Gastrocnemius medialis (tissue), 4 donors: ENCODE results near the gene EIF5AL1.
"Not testable (repeated sequence)": the region's sequence is repeated elsewhere in the genome, so short reads cannot be mapped to it uniquely, and the experiment has no call there.

Source experiments
- POLR2A ChIP-seq, 2 donors: fragments of 450-650 bp; IDR thresholded peaks; one replicate each; pipeline ENCODE4 v1.6.1; 2017; ENCODE audit warnings: antibody characterized with exemption in 2 of 2, mild to moderate bottlenecking in 2 of 2, moderate library complexity in 2 of 2
- TF ChIP-seq, protein P1 (sequence below), 5 experiments: fragments of 450-650 bp in 3 of 5; fragments of 200-600 bp in 2 of 5; sonication (generic) in 2 of 5; IDR thresholded peaks in 4 of 5; conservative IDR thresholded peaks in 1 of 5; 1 replicate in 4 of 5; 2 replicates in 1 of 5; pipeline ENCODE4 v1.5.1; 2016 to 2019; ENCODE audit warnings: antibody characterized with exemption in 5 of 5, mild to moderate bottlenecking in 3 of 5, moderate library complexity in 3 of 5

DNA sequence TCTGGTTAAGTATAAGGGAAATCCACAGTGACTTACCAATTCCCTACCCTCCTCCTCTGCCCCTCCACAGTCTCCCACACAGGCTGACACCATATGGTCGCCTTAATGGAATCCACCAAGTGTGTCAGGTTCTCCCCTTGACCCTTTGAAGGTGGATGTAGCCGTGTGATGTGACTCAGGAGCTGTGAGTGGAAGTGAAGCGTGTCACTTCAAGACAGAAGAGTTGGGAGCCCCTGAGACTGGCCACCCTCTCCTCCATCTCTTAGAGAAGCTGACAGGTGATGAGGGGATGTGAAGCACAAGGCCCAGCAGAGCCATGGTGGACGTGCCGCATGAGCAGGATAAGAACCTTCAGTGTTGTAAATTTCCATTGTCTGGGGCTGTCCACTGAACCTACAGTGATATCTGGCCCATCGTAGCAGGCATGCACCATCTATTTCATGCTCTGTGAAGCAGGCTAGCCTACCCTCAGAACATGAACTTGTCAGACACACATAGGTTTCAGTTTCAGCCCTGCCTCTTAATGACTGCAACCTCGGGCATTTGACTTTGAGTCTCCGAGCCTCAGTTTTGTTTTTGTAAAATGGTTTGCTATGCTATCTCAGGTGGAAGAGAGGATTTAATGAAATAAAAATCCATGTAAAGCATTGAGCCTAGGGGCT is 12.8 kb downstream of the EIF5AL1 start:
- TF ChIP-seq, protein P1, sequence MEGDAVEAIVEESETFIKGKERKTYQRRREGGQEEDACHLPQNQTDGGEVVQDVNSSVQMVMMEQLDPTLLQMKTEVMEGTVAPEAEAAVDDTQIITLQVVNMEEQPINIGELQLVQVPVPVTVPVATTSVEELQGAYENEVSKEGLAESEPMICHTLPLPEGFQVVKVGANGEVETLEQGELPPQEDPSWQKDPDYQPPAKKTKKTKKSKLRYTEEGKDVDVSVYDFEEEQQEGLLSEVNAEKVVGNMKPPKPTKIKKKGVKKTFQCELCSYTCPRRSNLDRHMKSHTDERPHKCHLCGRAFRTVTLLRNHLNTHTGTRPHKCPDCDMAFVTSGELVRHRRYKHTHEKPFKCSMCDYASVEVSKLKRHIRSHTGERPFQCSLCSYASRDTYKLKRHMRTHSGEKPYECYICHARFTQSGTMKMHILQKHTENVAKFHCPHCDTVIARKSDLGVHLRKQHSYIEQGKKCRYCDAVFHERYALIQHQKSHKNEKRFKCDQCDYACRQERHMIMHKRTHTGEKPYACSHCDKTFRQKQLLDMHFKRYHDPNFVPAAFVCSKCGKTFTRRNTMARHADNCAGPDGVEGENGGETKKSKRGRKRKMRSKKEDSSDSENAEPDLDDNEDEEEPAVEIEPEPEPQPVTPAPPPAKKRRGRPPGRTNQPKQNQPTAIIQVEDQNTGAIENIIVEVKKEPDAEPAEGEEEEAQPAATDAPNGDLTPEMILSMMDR (IDR thresholded peaks at IDR 0.05 in 4 of 5, conservative IDR thresholded peaks at IDR 0.05 in 1 of 5): not testable (repeated sequence)
- not testable (repeated sequence) for TF ChIP-seq POLR2A (IDR thresholded peaks at IDR 0.05)
